ENCODE measurements around the gene FAM13A.
A peak's percentile ranks its signal among the peaks of the same experiment; 100 is the strongest.

The FAM13A gene

DNA sequence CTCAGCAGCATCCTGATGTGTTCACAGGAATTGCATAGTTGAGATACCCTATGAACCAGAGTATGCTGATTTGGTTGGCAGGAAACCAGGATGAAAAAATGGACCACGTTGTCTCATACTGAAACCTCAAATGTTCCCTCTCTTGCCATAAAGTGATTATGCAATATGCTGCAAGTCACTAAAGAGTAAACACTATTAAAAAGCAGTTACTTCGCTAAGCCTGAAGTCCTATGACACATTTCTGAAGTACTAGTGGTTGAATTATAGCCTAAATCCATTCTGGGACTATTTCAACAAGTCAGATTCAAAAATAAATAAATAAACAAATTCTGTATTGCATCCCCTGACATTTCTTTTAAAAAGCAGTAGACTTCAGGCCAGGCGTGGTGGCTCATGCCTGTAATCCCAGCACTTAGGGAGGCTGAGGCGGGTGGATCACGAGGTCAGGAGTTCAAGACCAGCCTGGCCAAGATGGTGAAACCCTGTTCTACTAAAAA, 253.3 kb downstream of the FAM13A start:
- ChIA-PET POLR2A (no interaction called here), CTCF (interaction anchor here (2.1 kb wide), 1 partner anchor 97 kb away, joined by 7 read pairs; no protein-coding TSS in a partner anchor)
- H3K4me3 ChIP-seq (ENCODE audit: low read depth, low read length), result no peak overlapping the region
- DNase-seq (ENCODE audit: low read depth, low spot score), result peak; percentile 86
- TF ChIP-seq, protein P1, sequence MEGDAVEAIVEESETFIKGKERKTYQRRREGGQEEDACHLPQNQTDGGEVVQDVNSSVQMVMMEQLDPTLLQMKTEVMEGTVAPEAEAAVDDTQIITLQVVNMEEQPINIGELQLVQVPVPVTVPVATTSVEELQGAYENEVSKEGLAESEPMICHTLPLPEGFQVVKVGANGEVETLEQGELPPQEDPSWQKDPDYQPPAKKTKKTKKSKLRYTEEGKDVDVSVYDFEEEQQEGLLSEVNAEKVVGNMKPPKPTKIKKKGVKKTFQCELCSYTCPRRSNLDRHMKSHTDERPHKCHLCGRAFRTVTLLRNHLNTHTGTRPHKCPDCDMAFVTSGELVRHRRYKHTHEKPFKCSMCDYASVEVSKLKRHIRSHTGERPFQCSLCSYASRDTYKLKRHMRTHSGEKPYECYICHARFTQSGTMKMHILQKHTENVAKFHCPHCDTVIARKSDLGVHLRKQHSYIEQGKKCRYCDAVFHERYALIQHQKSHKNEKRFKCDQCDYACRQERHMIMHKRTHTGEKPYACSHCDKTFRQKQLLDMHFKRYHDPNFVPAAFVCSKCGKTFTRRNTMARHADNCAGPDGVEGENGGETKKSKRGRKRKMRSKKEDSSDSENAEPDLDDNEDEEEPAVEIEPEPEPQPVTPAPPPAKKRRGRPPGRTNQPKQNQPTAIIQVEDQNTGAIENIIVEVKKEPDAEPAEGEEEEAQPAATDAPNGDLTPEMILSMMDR (IDR thresholded peaks at IDR 0.05; ENCODE audit: insufficient read depth, low read length, missing control alignments), result no peak

DNA sequence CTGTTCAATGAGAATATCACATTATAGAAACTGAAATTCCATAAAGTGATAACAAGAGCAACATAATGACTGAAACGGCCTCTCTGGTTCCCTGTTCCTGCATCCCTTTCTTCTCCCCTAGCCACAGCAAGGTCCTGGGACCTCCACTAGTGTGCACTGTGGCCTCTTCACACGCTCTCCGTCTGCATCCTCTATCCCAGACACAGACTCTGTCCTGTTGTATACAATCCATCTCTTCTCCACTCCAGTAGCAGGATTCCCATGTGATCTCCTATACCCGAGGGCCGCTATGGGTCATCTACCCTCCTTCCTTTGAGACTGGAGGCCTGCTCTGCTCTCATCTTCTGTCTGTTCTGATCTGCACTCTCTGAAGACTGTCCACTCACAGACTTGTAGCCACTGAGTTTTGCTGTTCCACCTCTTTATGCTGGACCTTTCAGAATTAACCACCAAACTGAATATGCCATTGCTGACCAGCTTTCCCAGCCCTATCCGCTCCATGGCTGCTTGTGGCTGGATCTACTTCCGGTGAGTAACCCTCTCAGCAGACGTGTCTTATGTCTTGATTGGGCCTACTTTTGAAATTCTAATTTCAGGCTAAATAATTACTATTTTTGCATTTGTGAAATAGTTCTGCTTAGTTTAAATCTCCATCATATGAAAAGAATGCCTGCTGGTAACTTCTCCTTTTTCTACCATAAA, 254.2 kb downstream of the FAM13A start:
- POLR2A ChIA-PET, result no interaction called here
- CTCF ChIA-PET, result no interaction called here
- H3K4me3 ChIP-seq (ENCODE audit: low read depth, low read length), result no peak overlapping the region
- TF ChIP-seq, protein P1 (IDR thresholded peaks at IDR 0.05; ENCODE audit: insufficient read depth, low read length, missing control alignments), result no peak
- DNase-seq (ENCODE audit: low read depth, low spot score), result no peak

DNA sequence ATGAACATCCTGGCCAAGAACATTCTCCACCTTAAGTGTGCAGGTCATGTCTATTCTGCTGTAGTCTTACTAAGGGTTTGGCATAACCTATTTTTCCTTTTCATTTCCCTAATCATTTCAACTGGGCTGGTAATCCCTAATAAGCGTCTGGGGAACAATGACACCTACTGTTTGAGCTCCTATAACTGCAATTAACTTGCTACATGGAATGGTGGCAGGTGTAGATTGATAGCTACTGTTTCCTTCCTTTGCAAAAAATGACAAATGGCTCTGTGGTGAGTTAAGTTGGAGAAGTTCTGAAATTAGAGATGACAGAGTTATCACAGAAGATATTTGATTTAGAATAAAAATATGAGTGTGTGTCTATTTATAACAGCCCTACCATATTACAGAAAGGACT, 254.8 kb downstream of the FAM13A start:
- TF ChIP-seq, protein P1 (IDR thresholded peaks at IDR 0.05; ENCODE audit: insufficient read depth, low read length, missing control alignments), result no peak
- H3K4me3 ChIP-seq (ENCODE audit: low read depth, low read length), result no peak overlapping the region
- ChIA-PET POLR2A (no interaction called here), CTCF (interaction anchor here (0.7 kb wide), 1 partner anchor 221 kb away, joined by 3 read pairs; no protein-coding TSS in a partner anchor)
- no peak for DNase-seq (ENCODE audit: low read depth, low spot score)

GRCh38 chr4:88799900-88800299, 257.1 kb downstream of the FAM13A start:
- no peak for DNase-seq (ENCODE audit: low read depth, low spot score)
- ChIA-PET POLR2A (no interaction called here), CTCF (no interaction called here)
- H3K4me3 ChIP-seq (ENCODE audit: low read depth, low read length), result no peak overlapping the region
- TF ChIP-seq, protein P1 (IDR thresholded peaks at IDR 0.05; ENCODE audit: insufficient read depth, low read length, missing control alignments), result no peak

DNA sequence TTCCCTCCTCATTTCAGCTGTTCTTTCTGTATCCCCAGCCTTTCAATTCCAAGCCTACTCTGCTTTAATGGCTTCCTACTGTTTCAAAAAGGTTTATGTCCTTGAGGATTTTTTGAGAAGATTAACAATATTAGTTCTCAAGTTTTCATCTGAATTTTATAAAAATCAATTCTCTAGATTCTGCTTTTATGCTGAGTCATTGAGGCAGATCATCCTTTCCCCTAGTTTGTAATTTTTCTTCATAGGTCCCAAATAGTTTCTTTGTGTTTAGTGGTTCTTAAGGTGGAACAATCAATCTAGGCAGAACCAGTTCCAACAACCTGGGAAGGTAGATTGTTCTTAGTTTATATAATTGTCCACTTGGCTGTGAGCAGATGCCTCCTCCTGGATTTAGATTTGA, 259.3 kb downstream of the FAM13A start:
- ChIA-PET POLR2A (no interaction called here), CTCF (no interaction called here)
- no peak for DNase-seq (ENCODE audit: low read depth, low spot score)
- no peak overlapping the region for H3K4me3 ChIP-seq (ENCODE audit: low read depth, low read length)
- TF ChIP-seq, protein P1 (IDR thresholded peaks at IDR 0.05; ENCODE audit: insufficient read depth, low read length, missing control alignments), result no peak

GRCh38 chr4:88796545-88796944, 260.4 kb downstream of the FAM13A start:
- POLR2A ChIA-PET, result no interaction called here
- H3K4me3 ChIP-seq (ENCODE audit: low read depth, low read length), result no peak overlapping the region
- no peak for DNase-seq (ENCODE audit: low read depth, low spot score)
- TF ChIP-seq, protein P1 (IDR thresholded peaks at IDR 0.05; ENCODE audit: insufficient read depth, low read length, missing control alignments), result no peak
- CTCF ChIA-PET, result interaction anchor here (0.6 kb wide), 1 partner anchor 318 kb away, joined by 3 read pairs; no protein-coding TSS in a partner anchor

All from AG04449 (cell line).